NCI-H1694 (cell line): ENCODE data around the gene RGS7.
"Not testable (repeated sequence)": the region's sequence is repeated elsewhere in the genome, so short reads cannot be mapped to it uniquely, and the experiment has no call there.

ENCODE experiments used
- DNase-seq: peaks from one replicate; lab custom pipeline; 2025; lab: John Stamatoyannopoulos, UW

RGS7 gene

GRCh38 chr1:240912821-240913220 lies 444.2 kb downstream of the RGS7 start:
- peak; percentile 46 for DNase-seq

- no peak for DNase-seq
These were observed 447.1 kb downstream of the RGS7 start for GRCh38 chr1:240909701-240910457.

- DNase-seq = peak; percentile 48
These were observed 450.5 kb downstream of the RGS7 start for GRCh38 chr1:240906477-240906876.

GRCh38 chr1:240905225-240905765 lies 451.7 kb downstream of the RGS7 start:
- no peak for DNase-seq

- DNase-seq = not testable (repeated sequence)
These were observed 461.6 kb downstream of the RGS7 start for GRCh38 chr1:240895424-240895823.

GRCh38 chr1:240888787-240889048 lies 468.3 kb downstream of the RGS7 start:
- DNase-seq = no peak

- DNase-seq = peak; percentile 22
These were observed 468.8 kb downstream of the RGS7 start for GRCh38 chr1:240888039-240888786.

- no peak for DNase-seq
These were observed 473.5 kb downstream of the RGS7 start for GRCh38 chr1:240883490-240883889.

- DNase-seq = not testable (repeated sequence)
These were observed 474.2 kb downstream of the RGS7 start for GRCh38 chr1:240882656-240883308.

GRCh38 chr1:240878631-240879030 lies 478.4 kb downstream of the RGS7 start:
- no peak for DNase-seq

- DNase-seq = no peak
These were observed 479.4 kb downstream of the RGS7 start for GRCh38 chr1:240877605-240878004.

GRCh38 chr1:240876071-240876470 lies 480.9 kb downstream of the RGS7 start:
- no peak for DNase-seq

GRCh38 chr1:240869071-240869470 lies 487.9 kb downstream of the RGS7 start:
- DNase-seq = no peak

- DNase-seq = no peak
These were observed 490.3 kb downstream of the RGS7 start for GRCh38 chr1:240866724-240867123.

GRCh38 chr1:240860023-240860422 lies 497.0 kb downstream of the RGS7 start:
- DNase-seq = no peak

- no peak for DNase-seq
These were observed 502.6 kb downstream of the RGS7 start for GRCh38 chr1:240854367-240854766.

- DNase-seq = no peak
These were observed 509.7 kb downstream of the RGS7 start for GRCh38 chr1:240847325-240847724.

- DNase-seq = no peak
These were observed 512.5 kb downstream of the RGS7 start for GRCh38 chr1:240844486-240844885.

- no peak for DNase-seq
These were observed 513.2 kb downstream of the RGS7 start for GRCh38 chr1:240843798-240844197.

GRCh38 chr1:240836271-240836670 lies 520.7 kb downstream of the RGS7 start:
- DNase-seq = no peak

- no peak for DNase-seq
These were observed 521.7 kb downstream of the RGS7 start for GRCh38 chr1:240835291-240835690.

GRCh38 chr1:240833075-240833474 lies 523.9 kb downstream of the RGS7 start:
- DNase-seq = no peak

GRCh38 chr1:240831922-240832321 lies 525.1 kb downstream of the RGS7 start:
- DNase-seq = no peak
